ENCODE data around the gene HSD17B11. TPM values are rescaled to one million over a fixed set of nuclear protein-coding genes. Genes with fewer than 3 reads are reported as not detected.

Gene HSD17B11
- total RNA-seq, 1 experiment from 2014 or later, result 8.8 TPM

- Histone ChIP-seq H3K18ac (ENCODE audit: insufficient read length, low read depth, low read length) (no peak overlapping the region), H4K20me1 (ENCODE audit: control insufficient read depth, insufficient read depth, insufficient read length) (no peaks in the 10 kb centered on the region), H3K27me3 (ENCODE audit: insufficient read depth, low read length) (no peaks in the 10 kb centered on the region), H3K79me2 (ENCODE audit: insufficient read depth, low read length) (no peaks in the 10 kb centered on the region), H3K9me3 (ENCODE audit: control insufficient read depth, low read depth, low read length) (no peaks in the 10 kb centered on the region), H3K23ac (ENCODE audit: insufficient read length, low read depth, low read length) (no peak overlapping the region), H2BK20ac (ENCODE audit: low read depth, low read length, poor library complexity, severe bottlenecking) (no peak overlapping the region), H3T11ph (ENCODE audit: low read length) (no peak overlapping the region), H3K27ac (ENCODE audit: insufficient read length, low read depth, low read length) (no peak overlapping the region), H2BK15ac (ENCODE audit: low read depth, low read length) (no peak overlapping the region), H2BK120ac (ENCODE audit: low read depth, low read length, poor library complexity, severe bottlenecking) (no peak overlapping the region), H2AK5ac (ENCODE audit: insufficient read length, low read length) (no peak overlapping the region), H3K23me2 (ENCODE audit: insufficient read length, low read depth, low read length, poor library complexity, severe bottlenecking) (no peaks in the 10 kb centered on the region), H3K4ac (ENCODE audit: low read depth, low read length) (no peak overlapping the region), H3K56ac (ENCODE audit: insufficient read length, low read depth, low read length) (no peak overlapping the region), H2AFZ (ENCODE audit: low read length) (no peak overlapping the region), H2BK12ac (ENCODE audit: insufficient read length, low read depth, low read length) (no peak overlapping the region), H3K14ac (ENCODE audit: insufficient read depth, low read length) (no peak overlapping the region), H4K5ac (ENCODE audit: insufficient read length, low read depth, low read length) (no peak overlapping the region), H2BK5ac (ENCODE audit: insufficient read length, low read length) (no peak overlapping the region), H3K4me2 (ENCODE audit: insufficient read depth, insufficient read length, low read length) (no peak overlapping the region), H3K4me1 (ENCODE audit: insufficient read depth, low read length) (peaks cover 5% of the 10 kb centered on the region; the same call in 1 of the 2 replicates), H3K9ac (ENCODE audit: extremely low read depth, insufficient read length, low read length) (no peak overlapping the region), H4K91ac (ENCODE audit: insufficient read length, low read depth, low read length) (no peak overlapping the region), H4K8ac (replicated peaks; ENCODE audit: insufficient read length, low read depth, low read length) (no peak overlapping the region), H3K79me1 (ENCODE audit: insufficient read depth, low read depth, low read length, poor library complexity, severe bottlenecking) (no peaks in the 10 kb centered on the region)
- no peak overlapping the region for H3K27ac Mint-ChIP-seq
- peaks cover 0 to 10% (median 2%) of the 10 kb centered on the region in 3 experiments; a peak in 4 of 7 replicates for H3K36me3 Mint-ChIP-seq (ENCODE audit: insufficient read depth in 1 of 3, low read depth in 3 of 3)
- H3K9me3 Mint-ChIP-seq, result no peaks in the 10 kb centered on the region; a peak in 2 of 5 replicates
- no CpG with 5 or more reads among the region's 7 CpGs for WGBS (ENCODE audit: extremely low coverage, insufficient read length, low lambda C conversion rate)
- H3K4me1 Mint-ChIP-seq, result peaks cover 6 to 15% of the 10 kb centered on the region in 2 experiments
- no peaks in the 10 kb centered on the region for H3K27me3 Mint-ChIP-seq (ENCODE audit: low read depth)
- no peak overlapping the region for H3K4me3 Mint-ChIP-seq
- no peak for DNase-seq
- TF ChIP-seq CTCF (conservative IDR thresholded peaks at IDR 0.05), result no peak
Observed at GRCh38 chr4:87354168-87355102, 36.6 kb downstream of the HSD17B11 start.

Measured in H9 (cell line).